ENCODE results near the gene GABRD. TPM values are rescaled to one million over a fixed set of nuclear protein-coding genes. Genes with fewer than 3 reads are reported as not detected.

GABRD gene
- total RNA-seq, 1 donor = not detected

DNA sequence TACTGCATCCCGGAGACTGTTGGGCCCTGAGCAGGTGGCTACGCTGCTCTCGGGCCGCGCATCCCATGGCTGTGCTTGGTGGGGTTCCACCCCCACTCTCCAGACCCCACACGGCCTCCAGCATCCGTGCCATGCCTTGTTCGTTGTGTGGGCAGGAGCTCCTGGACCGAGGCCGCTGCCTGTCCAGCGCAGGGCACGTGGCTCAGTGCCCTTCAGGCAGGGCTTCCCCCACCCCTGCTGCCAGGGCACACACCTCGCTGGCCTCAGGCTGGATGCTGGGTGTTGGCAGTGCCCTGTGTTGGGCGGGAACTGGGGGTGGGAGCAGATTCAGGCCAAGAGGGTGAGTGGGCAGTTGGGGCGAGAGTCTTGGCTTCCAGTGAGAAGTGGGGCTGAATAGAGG lies 40.9 kb downstream of the GABRD start:
- DNase-seq (ENCODE audit: low read depth) = no peak
- no peak overlapping the region for H3K4me3 ChIP-seq (ENCODE audit: low read depth, low read length)
- TF ChIP-seq, protein P1, sequence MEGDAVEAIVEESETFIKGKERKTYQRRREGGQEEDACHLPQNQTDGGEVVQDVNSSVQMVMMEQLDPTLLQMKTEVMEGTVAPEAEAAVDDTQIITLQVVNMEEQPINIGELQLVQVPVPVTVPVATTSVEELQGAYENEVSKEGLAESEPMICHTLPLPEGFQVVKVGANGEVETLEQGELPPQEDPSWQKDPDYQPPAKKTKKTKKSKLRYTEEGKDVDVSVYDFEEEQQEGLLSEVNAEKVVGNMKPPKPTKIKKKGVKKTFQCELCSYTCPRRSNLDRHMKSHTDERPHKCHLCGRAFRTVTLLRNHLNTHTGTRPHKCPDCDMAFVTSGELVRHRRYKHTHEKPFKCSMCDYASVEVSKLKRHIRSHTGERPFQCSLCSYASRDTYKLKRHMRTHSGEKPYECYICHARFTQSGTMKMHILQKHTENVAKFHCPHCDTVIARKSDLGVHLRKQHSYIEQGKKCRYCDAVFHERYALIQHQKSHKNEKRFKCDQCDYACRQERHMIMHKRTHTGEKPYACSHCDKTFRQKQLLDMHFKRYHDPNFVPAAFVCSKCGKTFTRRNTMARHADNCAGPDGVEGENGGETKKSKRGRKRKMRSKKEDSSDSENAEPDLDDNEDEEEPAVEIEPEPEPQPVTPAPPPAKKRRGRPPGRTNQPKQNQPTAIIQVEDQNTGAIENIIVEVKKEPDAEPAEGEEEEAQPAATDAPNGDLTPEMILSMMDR (IDR thresholded peaks at IDR 0.05; ENCODE audit: insufficient read depth, low read length) = no peak

DNA sequence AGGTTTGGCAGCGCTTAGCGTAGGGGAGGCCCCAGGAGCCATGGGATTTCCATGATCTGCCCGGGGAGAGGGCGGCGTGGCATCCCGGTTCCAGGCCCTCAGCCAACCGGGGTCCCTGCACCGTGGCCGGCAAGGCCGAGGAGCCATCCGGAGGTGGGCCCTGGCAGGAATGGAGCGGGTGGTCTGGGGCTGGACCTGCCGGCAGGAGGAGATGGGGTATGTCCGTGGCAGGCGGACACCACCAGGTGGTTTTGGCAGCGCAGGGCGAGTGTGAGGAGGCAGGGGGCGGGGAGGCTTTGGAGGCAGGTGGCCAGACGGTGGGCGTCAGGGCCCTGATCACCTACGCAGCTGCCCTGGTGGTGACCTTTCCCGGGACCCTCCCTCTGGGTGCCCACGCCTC lies 41.4 kb downstream of the GABRD start:
- DNase-seq (ENCODE audit: low read depth) = no peak
- TF ChIP-seq, protein P1 (IDR thresholded peaks at IDR 0.05; ENCODE audit: insufficient read depth, low read length) = no peak
- no peak overlapping the region for H3K4me3 ChIP-seq (ENCODE audit: low read depth, low read length)

DNA sequence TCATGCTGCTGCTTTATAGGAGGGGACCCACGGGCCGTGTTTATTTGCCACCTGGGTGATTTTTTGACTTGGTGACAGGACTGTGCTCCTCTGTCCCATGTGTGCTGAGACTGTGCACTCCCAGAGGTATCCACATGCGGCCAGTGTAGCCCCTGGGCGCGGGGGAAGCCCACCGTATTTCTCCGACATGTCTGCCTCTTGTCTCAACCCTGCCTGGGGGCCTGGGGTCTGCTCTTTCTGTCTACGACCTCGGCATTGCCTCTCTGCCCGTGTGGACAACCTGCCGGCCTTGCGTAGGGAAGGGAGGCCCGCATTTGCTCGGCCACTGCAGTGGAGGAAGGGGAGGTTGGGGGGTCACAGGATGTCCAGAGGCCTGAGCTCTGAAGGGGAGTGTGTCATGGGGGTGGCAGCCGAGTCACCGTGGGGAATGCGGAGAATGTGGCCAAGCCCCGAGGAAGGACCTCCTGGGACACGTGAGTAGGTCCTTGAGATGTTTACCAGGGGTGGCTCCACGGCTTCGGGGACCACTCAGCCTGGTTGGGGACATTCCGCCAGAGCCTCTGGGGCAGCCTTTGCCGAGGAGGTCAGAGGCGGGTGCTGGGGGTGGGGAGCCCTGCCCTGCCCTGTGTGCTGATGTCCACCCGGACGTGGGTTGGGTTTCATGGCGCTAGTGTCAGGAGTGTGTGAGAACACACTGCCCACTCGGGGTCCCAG lies 42.1 kb downstream of the GABRD start:
- no peak for DNase-seq (ENCODE audit: low read depth)
- H3K4me3 ChIP-seq (ENCODE audit: low read depth, low read length) = no peak overlapping the region
- TF ChIP-seq, protein P1 (IDR thresholded peaks at IDR 0.05; ENCODE audit: insufficient read depth, low read length) = no peak

GRCh38 chr1:2065699-2066098 lies 46.6 kb downstream of the GABRD start:
- DNase-seq (ENCODE audit: low read depth) = no peak
- H3K4me3 ChIP-seq (ENCODE audit: low read depth, low read length) = no peak overlapping the region
- TF ChIP-seq, protein P1 (IDR thresholded peaks at IDR 0.05; ENCODE audit: insufficient read depth, low read length) = no peak

- no peak overlapping the region for H3K4me3 ChIP-seq (ENCODE audit: low read depth, low read length)
Measured at GRCh38 chr1:2067393-2067792, 48.2 kb downstream of the GABRD start.

DNA sequence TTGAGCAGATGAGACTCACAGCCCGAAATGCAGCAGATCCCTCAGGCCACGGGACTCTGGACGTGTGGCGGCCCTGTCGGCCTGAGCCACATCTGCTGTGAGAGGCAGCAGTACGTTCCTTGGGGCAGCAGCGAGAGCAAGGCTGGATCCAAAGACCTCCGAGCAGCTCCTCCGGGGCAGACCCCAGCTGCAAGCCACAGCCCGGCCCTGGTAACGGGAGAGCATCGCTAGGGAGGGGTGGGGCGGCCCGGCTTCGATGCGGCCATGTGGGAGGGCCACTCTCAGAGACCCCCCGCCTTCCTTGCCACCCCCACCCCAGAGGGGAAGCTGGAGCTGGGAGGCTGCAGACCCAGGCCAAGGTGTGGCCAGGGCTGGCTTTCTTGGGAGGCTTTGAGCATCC lies 48.8 kb downstream of the GABRD start:
- no peak overlapping the region for H3K4me3 ChIP-seq (ENCODE audit: low read depth, low read length)
- TF ChIP-seq, protein P1 (IDR thresholded peaks at IDR 0.05; ENCODE audit: insufficient read depth, low read length) = no peak
- no peak for DNase-seq (ENCODE audit: low read depth)

More at GRCh38 chr1:2067393-2067792, 48.2 kb downstream of the GABRD start:
- no peak for DNase-seq (ENCODE audit: low read depth)
- TF ChIP-seq, protein P1 (IDR thresholded peaks at IDR 0.05; ENCODE audit: insufficient read depth, low read length) = no peak

DNA sequence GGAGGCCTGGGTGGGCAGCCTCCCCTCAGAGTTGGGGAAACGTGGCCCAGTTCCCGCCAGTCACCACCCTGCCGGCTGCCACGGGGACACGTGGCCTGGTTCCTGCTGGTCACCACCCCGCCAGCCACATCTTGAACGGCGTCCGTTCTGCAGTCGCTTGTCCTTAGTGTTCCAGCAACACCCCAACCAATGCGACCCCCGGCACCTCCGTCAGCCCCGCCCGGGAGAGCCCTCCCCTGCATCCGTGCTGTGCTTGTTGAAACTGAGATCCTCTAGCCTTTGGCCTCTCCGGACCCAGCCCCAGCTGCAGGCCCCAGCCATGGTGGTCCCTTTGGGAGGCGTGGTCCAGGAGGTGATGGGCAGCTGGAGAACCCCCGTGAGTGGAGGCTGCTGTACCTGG lies 49.8 kb downstream of the GABRD start:
- DNase-seq (ENCODE audit: low read depth) = no peak
- H3K4me3 ChIP-seq (ENCODE audit: low read depth, low read length) = no peak overlapping the region
- TF ChIP-seq, protein P1 (IDR thresholded peaks at IDR 0.05; ENCODE audit: insufficient read depth, low read length) = no peak
